Measurements from ENCODE around the gene WTIP. TPM values are rescaled to one million over a fixed set of nuclear protein-coding genes. Genes with fewer than 3 reads are reported as not detected.
"Not testable (repeated sequence)": the region's sequence is repeated elsewhere in the genome, so short reads cannot be mapped to it uniquely, and the experiment has no call there.

The WTIP gene
- total RNA-seq, 3 donors from 2014 or later, result 1.5 to 12.3 (median 3.2) TPM

DNA sequence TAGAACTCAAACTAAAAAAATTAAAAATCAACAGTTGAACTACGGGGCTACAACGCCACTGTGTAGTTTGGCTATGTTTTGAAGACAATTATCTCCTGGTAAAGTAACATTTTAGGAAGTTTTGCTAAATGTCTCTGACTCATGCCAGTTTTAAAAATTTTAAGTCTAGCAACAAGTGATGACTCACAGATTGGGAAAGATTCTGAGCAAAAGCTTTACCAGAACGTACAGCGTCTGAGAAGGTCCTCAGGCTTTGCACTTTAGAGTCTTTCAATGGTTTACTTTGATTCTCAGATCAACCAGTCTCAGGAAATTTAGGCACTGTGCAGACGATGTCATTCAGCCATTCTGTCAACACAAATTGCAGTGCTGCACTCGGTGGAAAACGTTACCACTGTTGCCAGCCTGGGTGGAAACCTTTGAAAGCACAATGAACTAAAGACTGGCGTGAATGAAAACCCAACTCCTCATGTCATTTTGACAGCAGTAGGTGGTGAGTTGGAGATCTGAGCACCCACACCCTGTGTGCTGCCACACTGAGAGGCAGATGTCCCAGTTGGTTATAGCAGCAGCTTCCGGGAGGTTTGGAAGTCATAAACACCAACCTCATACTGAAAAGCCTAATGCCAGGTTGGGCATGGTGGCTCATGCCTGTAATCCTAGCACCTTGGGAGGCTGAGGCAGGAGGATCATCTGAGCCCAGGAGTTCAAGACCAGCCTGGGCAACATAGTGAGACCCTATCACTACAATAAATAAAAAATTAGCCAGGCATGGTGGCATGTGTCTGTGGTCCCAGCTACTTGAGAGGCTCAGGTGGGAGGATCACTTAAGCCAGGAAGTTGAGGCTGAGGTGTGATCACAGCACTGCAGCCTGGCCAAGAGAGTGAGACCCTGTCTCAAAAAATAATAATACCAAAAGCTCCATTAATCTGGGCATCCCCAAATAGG is 6.3 kb upstream of the WTIP start:
- intact Hi-C loops (cut with DNase I, micrococcal nuclease), result no loop called here
- no peaks in the 10 kb centered on the region for H3K36me3 ChIP-seq (ENCODE audit: low read depth)
- H3K4me1 ChIP-seq (ENCODE audit: low read depth), result no peaks in the 10 kb centered on the region
- TF ChIP-seq, protein P1, sequence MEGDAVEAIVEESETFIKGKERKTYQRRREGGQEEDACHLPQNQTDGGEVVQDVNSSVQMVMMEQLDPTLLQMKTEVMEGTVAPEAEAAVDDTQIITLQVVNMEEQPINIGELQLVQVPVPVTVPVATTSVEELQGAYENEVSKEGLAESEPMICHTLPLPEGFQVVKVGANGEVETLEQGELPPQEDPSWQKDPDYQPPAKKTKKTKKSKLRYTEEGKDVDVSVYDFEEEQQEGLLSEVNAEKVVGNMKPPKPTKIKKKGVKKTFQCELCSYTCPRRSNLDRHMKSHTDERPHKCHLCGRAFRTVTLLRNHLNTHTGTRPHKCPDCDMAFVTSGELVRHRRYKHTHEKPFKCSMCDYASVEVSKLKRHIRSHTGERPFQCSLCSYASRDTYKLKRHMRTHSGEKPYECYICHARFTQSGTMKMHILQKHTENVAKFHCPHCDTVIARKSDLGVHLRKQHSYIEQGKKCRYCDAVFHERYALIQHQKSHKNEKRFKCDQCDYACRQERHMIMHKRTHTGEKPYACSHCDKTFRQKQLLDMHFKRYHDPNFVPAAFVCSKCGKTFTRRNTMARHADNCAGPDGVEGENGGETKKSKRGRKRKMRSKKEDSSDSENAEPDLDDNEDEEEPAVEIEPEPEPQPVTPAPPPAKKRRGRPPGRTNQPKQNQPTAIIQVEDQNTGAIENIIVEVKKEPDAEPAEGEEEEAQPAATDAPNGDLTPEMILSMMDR (IDR thresholded peaks at IDR 0.05), result no peak
- no peak overlapping the region for H3K4me3 ChIP-seq
- DNase-seq, result no peak
- no peak for ATAC-seq
- H3K9me3 ChIP-seq, result no peaks in the 10 kb centered on the region

DNA sequence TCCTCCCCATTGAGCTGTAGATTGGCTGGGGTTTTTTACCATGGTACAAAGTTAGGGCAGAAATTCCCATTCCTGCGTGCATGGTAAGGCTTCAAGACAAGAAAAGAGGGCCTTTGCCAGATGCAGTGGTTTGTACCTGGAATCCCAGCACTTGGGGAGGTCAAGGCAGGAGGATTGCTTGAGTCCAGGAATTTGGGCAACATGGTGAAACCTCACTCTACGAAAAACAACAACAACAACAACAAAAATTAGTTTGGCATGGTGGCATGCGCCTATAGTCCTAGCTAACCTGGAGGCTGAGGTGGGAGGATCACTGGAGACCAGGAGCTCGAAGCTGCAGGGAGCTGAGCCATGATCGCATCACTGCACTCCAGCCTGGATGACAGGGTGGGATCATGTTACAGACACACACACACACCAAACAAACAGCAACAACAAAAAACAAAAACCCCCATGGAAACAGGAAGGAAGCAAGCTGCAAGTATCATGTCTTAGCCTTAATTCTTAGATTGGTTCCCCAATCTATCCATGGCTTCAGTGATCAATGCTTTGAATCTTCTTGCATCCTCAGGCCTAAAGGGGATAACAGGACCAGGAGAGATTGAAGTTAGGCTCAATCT is 5.5 kb upstream of the WTIP start:
- H3K36me3 ChIP-seq (ENCODE audit: low read depth), result no peaks in the 10 kb centered on the region
- DNase-seq, result no peak
- H3K9me3 ChIP-seq, result no peaks in the 10 kb centered on the region
- H3K4me1 ChIP-seq (ENCODE audit: low read depth), result no peaks in the 10 kb centered on the region
- TF ChIP-seq, protein P1 (IDR thresholded peaks at IDR 0.05), result no peak
- H3K4me3 ChIP-seq, result no peak overlapping the region
- ATAC-seq, result no peak
- intact Hi-C loops (cut with DNase I, micrococcal nuclease), result no loop called here

DNA sequence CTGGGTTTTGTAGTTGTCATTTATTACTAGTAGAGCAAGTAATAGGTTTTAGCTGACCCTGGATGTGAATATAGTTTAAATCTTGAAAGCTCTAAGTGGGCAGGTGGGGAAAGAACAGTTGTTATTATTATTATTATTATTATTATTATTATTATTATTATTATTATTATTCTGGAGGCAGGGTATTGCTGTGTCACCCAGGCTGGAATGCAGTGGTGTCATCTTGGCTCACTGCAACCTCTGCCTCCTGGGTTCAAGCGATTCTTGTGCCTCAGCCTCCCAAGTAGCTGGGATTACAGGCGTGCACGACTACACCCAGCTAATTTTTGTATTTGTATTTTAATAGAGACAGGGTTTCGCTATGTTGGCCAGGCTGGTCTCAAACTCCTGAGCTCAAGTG is 3.1 kb upstream of the WTIP start:
- intact Hi-C loops (cut with DNase I, micrococcal nuclease); ATAC-seq: not testable (repeated sequence)

DNA sequence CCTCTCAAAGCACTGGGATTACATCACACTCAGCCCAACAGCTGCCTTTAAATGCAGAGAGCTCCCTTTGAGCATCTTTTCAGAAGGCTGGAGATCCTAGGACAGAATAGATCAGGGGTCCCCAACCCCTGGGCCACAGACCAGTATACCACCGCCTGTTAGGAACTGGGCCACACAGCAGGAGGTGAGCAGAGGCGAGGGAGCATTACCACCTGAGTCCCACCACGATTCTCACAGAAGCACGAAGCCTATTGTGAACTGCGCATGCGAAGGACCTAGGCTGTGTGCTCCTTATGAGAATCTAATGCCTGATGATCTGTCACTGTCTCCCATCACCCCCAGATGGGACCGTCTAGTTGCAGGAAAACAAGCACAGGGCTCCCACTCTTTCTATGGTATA is 2.2 kb upstream of the WTIP start:
- TF ChIP-seq, protein P1 (IDR thresholded peaks at IDR 0.05), result no peak
- Histone ChIP-seq H3K9me3 (no peaks in the 10 kb centered on the region), H3K36me3 (ENCODE audit: low read depth) (no peaks in the 10 kb centered on the region), H3K4me3 (no peak overlapping the region), H3K4me1 (ENCODE audit: low read depth) (peaks cover 4% of the 10 kb centered on the region)
- DNase-seq (no peak), ATAC-seq (no peak)
- intact Hi-C loops (cut with DNase I, micrococcal nuclease), result no loop called here

More for the DNA sequence above, 3.1 kb upstream of the WTIP start:
- not testable (repeated sequence) for H3K9me3 ChIP-seq; H3K36me3 ChIP-seq (ENCODE audit: low read depth); H3K4me3 ChIP-seq; DNase-seq; H3K4me1 ChIP-seq (ENCODE audit: low read depth)

DNA sequence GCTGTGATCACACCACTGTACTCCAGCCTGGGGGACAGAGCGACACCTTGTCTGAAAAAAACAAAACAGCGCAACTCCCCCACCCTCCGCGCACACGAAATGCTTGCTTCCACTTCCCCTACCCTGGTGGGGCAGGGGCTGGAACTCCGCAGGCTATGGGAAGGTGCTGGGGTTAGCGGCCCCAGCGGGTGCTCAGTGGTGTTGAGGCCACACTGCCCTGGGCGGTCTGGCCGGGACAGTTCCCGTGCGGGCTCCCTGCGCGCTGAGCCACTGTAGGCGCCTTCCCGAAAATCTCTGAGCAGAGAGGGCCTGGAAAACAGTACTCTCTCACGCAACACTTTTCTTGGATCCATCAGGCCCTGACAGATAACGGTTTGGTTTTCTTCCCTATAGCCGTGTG is 1.1 kb upstream of the WTIP start:
- TF ChIP-seq, protein P1 (IDR thresholded peaks at IDR 0.05), result no peak
- Histone ChIP-seq H3K4me3 (no peak overlapping the region), H3K4me1 (ENCODE audit: low read depth) (peaks cover 4% of the 10 kb centered on the region), H3K36me3 (ENCODE audit: low read depth) (no peaks in the 10 kb centered on the region), H3K9me3 (no peaks in the 10 kb centered on the region)
- DNase-seq (no peak), ATAC-seq (no peak)
- intact Hi-C loops (cut with DNase I, micrococcal nuclease), result no loop called here

DNA sequence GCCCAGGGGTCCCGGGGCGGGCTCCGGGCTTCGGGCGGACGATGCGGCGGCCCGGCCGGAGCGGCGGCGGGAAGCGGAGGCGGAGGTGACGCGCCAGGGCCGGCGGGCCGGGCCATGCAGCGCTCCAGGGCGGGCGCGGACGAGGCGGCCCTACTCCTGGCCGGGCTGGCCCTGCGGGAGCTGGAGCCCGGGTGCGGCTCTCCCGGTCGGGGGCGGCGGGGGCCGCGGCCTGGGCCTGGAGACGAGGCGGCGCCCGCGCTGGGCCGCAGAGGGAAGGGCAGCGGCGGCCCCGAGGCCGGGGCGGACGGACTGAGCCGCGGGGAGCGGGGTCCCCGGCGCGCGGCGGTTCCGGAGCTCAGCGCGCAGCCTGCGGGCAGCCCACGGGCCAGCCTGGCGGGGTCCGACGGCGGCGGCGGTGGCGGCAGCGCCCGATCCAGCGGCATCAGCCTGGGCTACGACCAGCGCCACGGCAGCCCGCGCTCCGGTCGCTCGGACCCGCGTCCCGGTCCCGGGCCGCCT is 362 bp downstream of the WTIP start:
- intact Hi-C loops (cut with DNase I, micrococcal nuclease), result no loop called here
- Histone ChIP-seq H3K36me3 (ENCODE audit: low read depth) (no peaks in the 10 kb centered on the region), H3K9me3 (no peaks in the 10 kb centered on the region), H3K4me1 (ENCODE audit: low read depth) (peaks cover 4% of the 10 kb centered on the region), H3K4me3 (peak overlapping the region; percentile 9)
- ATAC-seq, result peak; percentile 25
- TF ChIP-seq, protein P1 (IDR thresholded peaks at IDR 0.05), result no peak
- DNase-seq, result no peak

Measured in mucosa of descending colon (tissue), 3 donors.